K562 (cell line): ENCODE results near the gene GPN1. TPM values are rescaled to one million over a fixed set of nuclear protein-coding genes. Genes with fewer than 3 reads are reported as not detected.

Experiments used
- CREM ChIP-seq: IDR thresholded peaks from 2 replicates; pipeline ENCODE4 v1.6.1; 2014; ENCODE audit warnings: antibody characterized with exemption, low read depth
- DIDO1 ChIP-seq: fragments of 450-650 bp; IDR thresholded peaks from 2 replicates; pipeline ENCODE4 v1.6.1; 2016; ENCODE audit warnings: low read depth, missing biosample characterization, missing genetic modification characterization
- DNMT1 ChIP-seq: fragments of 450-650 bp; IDR thresholded peaks from 2 replicates; pipeline ENCODE4 v1.6.1; 2016; ENCODE audit warnings: antibody characterized with exemption, mild to moderate bottlenecking
- FOSL1 ChIP-seq: fragments of 200-800 bp; sonication (Bioruptor generic); conservative IDR thresholded peaks from 2 replicates; pipeline ENCODE4 v1.6.1; 2016; ENCODE audit warnings: missing genetic modification characterization, missing compliant biosample characterization
- HEY1 ChIP-seq: fragments of 250-450 bp; sonication (Bioruptor Pico); IDR thresholded peaks from 2 replicates; pipeline ENCODE4 v1.5.0; 2020; ENCODE audit warnings: mild to moderate bottlenecking, moderate library complexity, borderline replicate concordance
- KHSRP ChIP-seq: fragments of 450-650 bp; IDR thresholded peaks from 2 replicates; pipeline ENCODE4 v1.6.1; 2017
- MIER1 ChIP-seq: fragments of 450-650 bp; IDR thresholded peaks from 2 replicates; pipeline ENCODE4 v1.6.1; 2016; ENCODE audit warnings: antibody characterized with exemption, mild to moderate bottlenecking, low read depth
- MYNN ChIP-seq, 2 experiments: sonication (generic); formaldehyde crosslinking in 1 of 2; IDR thresholded peaks; 2 replicates each; pipeline versions ENCODE4 v1.5.0 to v1.6.1; 2016 to 2020; ENCODE audit warnings: antibody characterized with exemption in 1 of 2, missing genetic modification reagents in 1 of 2
- NCOA1 ChIP-seq: fragments of 450-650 bp; IDR thresholded peaks from 2 replicates; pipeline ENCODE4 v1.6.1; 2016; ENCODE audit warnings: low read depth
- NONO ChIP-seq, 2 experiments: fragments of 200-400 bp in 1 of 2; fragments of 450-650 bp in 1 of 2; formaldehyde crosslinking in 1 of 2; IDR thresholded peaks; 2 replicates each; pipeline ENCODE4 v1.6.1; 2017; ENCODE audit warnings: low read depth in 2 of 2, mild to moderate bottlenecking in 2 of 2, moderate library complexity in 2 of 2, low read length in 1 of 2
- NR2C1 ChIP-seq, 2 experiments: fragments of 450-650 bp; IDR thresholded peaks; 2 replicates each; pipeline ENCODE4 v1.6.1; 2017; ENCODE audit warnings: mild to moderate bottlenecking in 2 of 2, antibody characterized with exemption in 1 of 2, inconsistent platforms in 1 of 2, missing compliant biosample characterization in 1 of 2, missing genetic modification characterization in 1 of 2
- PHTF2 ChIP-seq: fragments of 250-450 bp; sonication (Bioruptor Pico); IDR thresholded peaks from 2 replicates; pipeline ENCODE4 v1.5.0; 2021; ENCODE audit warnings: mild to moderate bottlenecking
- RBM39 ChIP-seq: fragments of 200-400 bp; formaldehyde crosslinking; optimal IDR thresholded peaks from 2 replicates; pipeline ENCODE3; 2018; ENCODE audit warnings: low read depth, low read length
- TBL1XR1 ChIP-seq, 2 experiments: IDR thresholded peaks; 2 replicates each; pipeline ENCODE4 v1.6.1; 2012; ENCODE audit warnings: improper control_type of control experiment in 2 of 2, low read length in 2 of 2, mild to moderate bottlenecking in 1 of 2
- TGIF2 ChIP-seq: sonication (generic); formaldehyde crosslinking; IDR thresholded peaks from 2 replicates; pipeline ENCODE4 v1.8.1; 2022; ENCODE audit warnings: mild to moderate bottlenecking, missing genetic modification reagents, moderate library complexity
- ZBTB1 ChIP-seq: sonication (generic); formaldehyde crosslinking; IDR thresholded peaks from 2 replicates; pipeline ENCODE4 v1.8.1; 2023; ENCODE audit warnings: missing genetic modification reagents, low read depth, mild to moderate bottlenecking, borderline replicate concordance
- ZNF830 ChIP-seq: fragments of 250-450 bp; sonication (Bioruptor Pico); IDR thresholded peaks from 2 replicates; pipeline ENCODE4 v1.5.0; 2021; ENCODE audit warnings: mild to moderate bottlenecking
- polyA plus RNA-seq, 8 experiments: library from polyadenylated mRNA; depleted of rRNA in 4 of 8; stranded (reverse) in 5 of 8; unstranded in 3 of 8; fragments of >200 nt; fragmentation: Nextera tagmentation in 2 of 8; fragmentation: Illumina TruSeq in 1 of 8; extraction: Ambion mirVana in 2 of 8; extraction: Trizol in 1 of 8; gene quantifications; 2 replicates each; pipeline versions ENCODE4 v1.2.1 to v1.2.3, GENCODE V29; 2011 to 2014; ENCODE audit warnings: inconsistent platforms in 1 of 8, missing spikeins in 1 of 8
- total RNA-seq, 7 experiments: library from RNA; depleted of rRNA in 6 of 7; stranded (reverse); fragments of >200 nt in 6 of 7; fragmentation: Illumina TruSeq in 2 of 7; extraction: Trizol in 2 of 7; gene quantifications; 2 replicates each; pipeline versions ENCODE4 v1.2.1 to v1.2.3, GENCODE V29; 2011 to 2021; ENCODE audit warnings: low replicate concordance in 1 of 7
- TF ChIP-seq, protein P1 (sequence below): fragments of 450-650 bp; IDR thresholded peaks from 2 replicates; pipeline ENCODE4 v1.6.1; 2016; ENCODE audit warnings: mild to moderate bottlenecking, moderate library complexity

Gene GPN1
- total and polyA plus RNA-seq, 9 of the 15 experiments (the other 6 are each of a cell fraction or from before 2014, with no cell fraction given): 23.4 to 171 (median 48.2) TPM

DNA sequence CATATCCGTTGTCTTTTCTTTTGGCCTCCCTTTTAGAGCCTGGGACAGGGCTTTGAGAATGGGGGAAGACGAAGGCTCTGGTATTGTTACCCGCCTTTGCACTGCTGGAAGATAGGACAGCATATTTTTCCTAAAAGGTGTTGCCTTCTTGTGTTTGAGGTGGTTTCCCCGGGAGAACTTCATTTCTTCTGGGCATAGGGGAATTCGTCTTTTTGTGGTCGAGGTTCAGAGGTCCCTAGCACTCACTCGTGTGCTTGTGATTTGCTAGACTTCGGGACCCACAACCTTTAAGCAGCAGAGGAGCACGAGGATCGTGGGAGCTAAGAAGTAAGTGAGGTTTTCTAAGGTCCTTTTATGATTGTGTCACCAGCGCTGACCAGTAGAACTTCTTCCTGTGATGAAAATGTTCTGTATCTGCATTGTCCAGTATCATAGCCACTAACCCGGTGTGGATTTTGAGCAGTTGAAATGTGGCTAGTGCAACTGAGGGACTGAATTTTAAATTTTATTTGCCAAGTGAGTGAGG lies 45.4 kb upstream of the GPN1 start (continued):
- TF ChIP-seq TGIF2: no peak
- no peak for TF ChIP-seq FOSL1 (tag)
- TF ChIP-seq NONO (IDR thresholded peaks at IDR 0.05; ENCODE audit: low read depth in 2 of 2, low read length in 1 of 2): no peak
- TF ChIP-seq ZBTB1 (CRISPR knock-in tag): no peak
- TF ChIP-seq MIER1: 0 out of 2 replicates have a peak, but pooled peaks have one; percentile 56
- no peak for TF ChIP-seq HEY1
- no peak for TF ChIP-seq CREM
- TF ChIP-seq, protein P1, sequence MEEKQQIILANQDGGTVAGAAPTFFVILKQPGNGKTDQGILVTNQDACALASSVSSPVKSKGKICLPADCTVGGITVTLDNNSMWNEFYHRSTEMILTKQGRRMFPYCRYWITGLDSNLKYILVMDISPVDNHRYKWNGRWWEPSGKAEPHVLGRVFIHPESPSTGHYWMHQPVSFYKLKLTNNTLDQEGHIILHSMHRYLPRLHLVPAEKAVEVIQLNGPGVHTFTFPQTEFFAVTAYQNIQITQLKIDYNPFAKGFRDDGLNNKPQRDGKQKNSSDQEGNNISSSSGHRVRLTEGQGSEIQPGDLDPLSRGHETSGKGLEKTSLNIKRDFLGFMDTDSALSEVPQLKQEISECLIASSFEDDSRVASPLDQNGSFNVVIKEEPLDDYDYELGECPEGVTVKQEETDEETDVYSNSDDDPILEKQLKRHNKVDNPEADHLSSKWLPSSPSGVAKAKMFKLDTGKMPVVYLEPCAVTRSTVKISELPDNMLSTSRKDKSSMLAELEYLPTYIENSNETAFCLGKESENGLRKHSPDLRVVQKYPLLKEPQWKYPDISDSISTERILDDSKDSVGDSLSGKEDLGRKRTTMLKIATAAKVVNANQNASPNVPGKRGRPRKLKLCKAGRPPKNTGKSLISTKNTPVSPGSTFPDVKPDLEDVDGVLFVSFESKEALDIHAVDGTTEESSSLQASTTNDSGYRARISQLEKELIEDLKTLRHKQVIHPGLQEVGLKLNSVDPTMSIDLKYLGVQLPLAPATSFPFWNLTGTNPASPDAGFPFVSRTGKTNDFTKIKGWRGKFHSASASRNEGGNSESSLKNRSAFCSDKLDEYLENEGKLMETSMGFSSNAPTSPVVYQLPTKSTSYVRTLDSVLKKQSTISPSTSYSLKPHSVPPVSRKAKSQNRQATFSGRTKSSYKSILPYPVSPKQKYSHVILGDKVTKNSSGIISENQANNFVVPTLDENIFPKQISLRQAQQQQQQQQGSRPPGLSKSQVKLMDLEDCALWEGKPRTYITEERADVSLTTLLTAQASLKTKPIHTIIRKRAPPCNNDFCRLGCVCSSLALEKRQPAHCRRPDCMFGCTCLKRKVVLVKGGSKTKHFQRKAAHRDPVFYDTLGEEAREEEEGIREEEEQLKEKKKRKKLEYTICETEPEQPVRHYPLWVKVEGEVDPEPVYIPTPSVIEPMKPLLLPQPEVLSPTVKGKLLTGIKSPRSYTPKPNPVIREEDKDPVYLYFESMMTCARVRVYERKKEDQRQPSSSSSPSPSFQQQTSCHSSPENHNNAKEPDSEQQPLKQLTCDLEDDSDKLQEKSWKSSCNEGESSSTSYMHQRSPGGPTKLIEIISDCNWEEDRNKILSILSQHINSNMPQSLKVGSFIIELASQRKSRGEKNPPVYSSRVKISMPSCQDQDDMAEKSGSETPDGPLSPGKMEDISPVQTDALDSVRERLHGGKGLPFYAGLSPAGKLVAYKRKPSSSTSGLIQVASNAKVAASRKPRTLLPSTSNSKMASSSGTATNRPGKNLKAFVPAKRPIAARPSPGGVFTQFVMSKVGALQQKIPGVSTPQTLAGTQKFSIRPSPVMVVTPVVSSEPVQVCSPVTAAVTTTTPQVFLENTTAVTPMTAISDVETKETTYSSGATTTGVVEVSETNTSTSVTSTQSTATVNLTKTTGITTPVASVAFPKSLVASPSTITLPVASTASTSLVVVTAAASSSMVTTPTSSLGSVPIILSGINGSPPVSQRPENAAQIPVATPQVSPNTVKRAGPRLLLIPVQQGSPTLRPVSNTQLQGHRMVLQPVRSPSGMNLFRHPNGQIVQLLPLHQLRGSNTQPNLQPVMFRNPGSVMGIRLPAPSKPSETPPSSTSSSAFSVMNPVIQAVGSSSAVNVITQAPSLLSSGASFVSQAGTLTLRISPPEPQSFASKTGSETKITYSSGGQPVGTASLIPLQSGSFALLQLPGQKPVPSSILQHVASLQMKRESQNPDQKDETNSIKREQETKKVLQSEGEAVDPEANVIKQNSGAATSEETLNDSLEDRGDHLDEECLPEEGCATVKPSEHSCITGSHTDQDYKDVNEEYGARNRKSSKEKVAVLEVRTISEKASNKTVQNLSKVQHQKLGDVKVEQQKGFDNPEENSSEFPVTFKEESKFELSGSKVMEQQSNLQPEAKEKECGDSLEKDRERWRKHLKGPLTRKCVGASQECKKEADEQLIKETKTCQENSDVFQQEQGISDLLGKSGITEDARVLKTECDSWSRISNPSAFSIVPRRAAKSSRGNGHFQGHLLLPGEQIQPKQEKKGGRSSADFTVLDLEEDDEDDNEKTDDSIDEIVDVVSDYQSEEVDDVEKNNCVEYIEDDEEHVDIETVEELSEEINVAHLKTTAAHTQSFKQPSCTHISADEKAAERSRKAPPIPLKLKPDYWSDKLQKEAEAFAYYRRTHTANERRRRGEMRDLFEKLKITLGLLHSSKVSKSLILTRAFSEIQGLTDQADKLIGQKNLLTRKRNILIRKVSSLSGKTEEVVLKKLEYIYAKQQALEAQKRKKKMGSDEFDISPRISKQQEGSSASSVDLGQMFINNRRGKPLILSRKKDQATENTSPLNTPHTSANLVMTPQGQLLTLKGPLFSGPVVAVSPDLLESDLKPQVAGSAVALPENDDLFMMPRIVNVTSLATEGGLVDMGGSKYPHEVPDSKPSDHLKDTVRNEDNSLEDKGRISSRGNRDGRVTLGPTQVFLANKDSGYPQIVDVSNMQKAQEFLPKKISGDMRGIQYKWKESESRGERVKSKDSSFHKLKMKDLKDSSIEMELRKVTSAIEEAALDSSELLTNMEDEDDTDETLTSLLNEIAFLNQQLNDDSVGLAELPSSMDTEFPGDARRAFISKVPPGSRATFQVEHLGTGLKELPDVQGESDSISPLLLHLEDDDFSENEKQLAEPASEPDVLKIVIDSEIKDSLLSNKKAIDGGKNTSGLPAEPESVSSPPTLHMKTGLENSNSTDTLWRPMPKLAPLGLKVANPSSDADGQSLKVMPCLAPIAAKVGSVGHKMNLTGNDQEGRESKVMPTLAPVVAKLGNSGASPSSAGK: peak; percentile 55; the same call in 1 of the 2 replicates
- no peak for TF ChIP-seq TBL1XR1 (IDR thresholded peaks at IDR 0.05; ENCODE audit: low read length in 2 of 2)
- no peak for TF ChIP-seq NCOA1
- TF ChIP-seq NR2C1 (IDR thresholded peaks at IDR 0.05): no peak
- no peak for TF ChIP-seq NR2C1 (tag; IDR thresholded peaks at IDR 0.05)
- no peak for TF ChIP-seq KHSRP
- no peak for TF ChIP-seq RBM39
- no peak for TF ChIP-seq PHTF2 (CRISPR knock-in tag)
- TF ChIP-seq MYNN (IDR thresholded peaks at IDR 0.05): no peak
- TF ChIP-seq MYNN (CRISPR knock-in tag; IDR thresholded peaks at IDR 0.05): no peak
- TF ChIP-seq DNMT1: no peak
- no peak for TF ChIP-seq ZNF830
- TF ChIP-seq DIDO1: no peak
